Tibial nerve (tissue), 4 donors: ENCODE measurements around the gene ABCB11.

Experiments
- EP300 ChIP-seq, 2 donors: sonication (generic); formaldehyde crosslinking; IDR thresholded peaks; one replicate each; pipeline ENCODE4 v1.6.1; 2017; ENCODE audit warnings: antibody characterized with exemption in 2 of 2, mild to moderate bottlenecking in 1 of 2
- POLR2A ChIP-seq, 2 donors: fragments of 450-650 bp; IDR thresholded peaks; one replicate each; pipeline ENCODE4 v1.6.1; 2017; ENCODE audit warnings: antibody characterized with exemption in 2 of 2, mild to moderate bottlenecking in 2 of 2, moderate library complexity in 2 of 2
- TF ChIP-seq, protein P1 (sequence below), 5 experiments: fragments of 200-600 bp in 3 of 5; fragments of 450-650 bp in 2 of 5; sonication (generic) in 3 of 5; IDR thresholded peaks; one replicate each; pipeline ENCODE4 v1.5.1; 2016 to 2019; ENCODE audit warnings: antibody characterized with exemption in 5 of 5, mild to moderate bottlenecking in 3 of 5, moderate library complexity in 2 of 5

DNA sequence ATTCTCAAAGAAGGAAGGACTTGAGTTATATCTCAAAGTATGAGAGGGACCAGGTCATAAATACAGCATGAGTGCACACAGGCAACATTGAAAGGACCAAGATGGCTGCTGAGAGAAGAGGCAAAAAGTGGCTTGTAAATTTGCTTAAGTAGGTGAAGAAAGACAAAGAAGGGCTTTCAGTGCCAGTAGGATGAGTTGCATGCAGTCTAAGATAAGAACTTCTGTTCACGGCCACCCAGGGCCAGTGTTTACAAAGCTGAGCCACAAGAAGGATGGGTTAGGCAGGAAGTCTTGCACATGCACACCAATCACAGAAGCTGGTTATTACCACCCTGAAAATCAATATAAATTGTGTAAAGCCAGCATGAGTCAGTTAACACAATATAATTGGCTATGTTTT is 3.1 kb upstream of the ABCB11 start:
- TF ChIP-seq, protein P1, sequence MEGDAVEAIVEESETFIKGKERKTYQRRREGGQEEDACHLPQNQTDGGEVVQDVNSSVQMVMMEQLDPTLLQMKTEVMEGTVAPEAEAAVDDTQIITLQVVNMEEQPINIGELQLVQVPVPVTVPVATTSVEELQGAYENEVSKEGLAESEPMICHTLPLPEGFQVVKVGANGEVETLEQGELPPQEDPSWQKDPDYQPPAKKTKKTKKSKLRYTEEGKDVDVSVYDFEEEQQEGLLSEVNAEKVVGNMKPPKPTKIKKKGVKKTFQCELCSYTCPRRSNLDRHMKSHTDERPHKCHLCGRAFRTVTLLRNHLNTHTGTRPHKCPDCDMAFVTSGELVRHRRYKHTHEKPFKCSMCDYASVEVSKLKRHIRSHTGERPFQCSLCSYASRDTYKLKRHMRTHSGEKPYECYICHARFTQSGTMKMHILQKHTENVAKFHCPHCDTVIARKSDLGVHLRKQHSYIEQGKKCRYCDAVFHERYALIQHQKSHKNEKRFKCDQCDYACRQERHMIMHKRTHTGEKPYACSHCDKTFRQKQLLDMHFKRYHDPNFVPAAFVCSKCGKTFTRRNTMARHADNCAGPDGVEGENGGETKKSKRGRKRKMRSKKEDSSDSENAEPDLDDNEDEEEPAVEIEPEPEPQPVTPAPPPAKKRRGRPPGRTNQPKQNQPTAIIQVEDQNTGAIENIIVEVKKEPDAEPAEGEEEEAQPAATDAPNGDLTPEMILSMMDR (IDR thresholded peaks at IDR 0.05): no peak
- TF ChIP-seq EP300 (IDR thresholded peaks at IDR 0.05): no peak
- no peak for TF ChIP-seq POLR2A (IDR thresholded peaks at IDR 0.05)
